A549 (cell line): ENCODE data around the gene DHRS3.

ENCODE experiments used
- EP300 ChIP-seq, 2 experiments: fragments of >200 bp; sonication (Bioruptor Twin); formaldehyde crosslinking; IDR thresholded peaks; 2 replicates in 1 of 2; 3 replicates in 1 of 2; pipeline ENCODE4 v1.6.1; 2016 to 2017
- POLR2A ChIP-seq: IDR thresholded peaks from 2 replicates; pipeline ENCODE4 v1.6.1; 2012; ENCODE audit warnings: mild to moderate bottlenecking, low read length
- RCOR1 ChIP-seq: fragments of 150-350 bp; IDR thresholded peaks from 2 replicates; pipeline ENCODE4 v1.6.1; 2014; ENCODE audit warnings: antibody characterized with exemption, low read length, low read depth
- ZFP36 ChIP-seq: fragments of 450-650 bp; IDR thresholded peaks from 2 replicates; pipeline ENCODE4 v1.6.1; 2014; ENCODE audit warnings: borderline replicate concordance; ENCODE audit not compliant: partially characterized antibody
- TF ChIP-seq, protein P1 (sequence below): fragments of >200 bp; sonication (Bioruptor Twin); formaldehyde crosslinking; IDR thresholded peaks from 3 replicates; pipeline ENCODE4 v1.5.1; 2016

DNA sequence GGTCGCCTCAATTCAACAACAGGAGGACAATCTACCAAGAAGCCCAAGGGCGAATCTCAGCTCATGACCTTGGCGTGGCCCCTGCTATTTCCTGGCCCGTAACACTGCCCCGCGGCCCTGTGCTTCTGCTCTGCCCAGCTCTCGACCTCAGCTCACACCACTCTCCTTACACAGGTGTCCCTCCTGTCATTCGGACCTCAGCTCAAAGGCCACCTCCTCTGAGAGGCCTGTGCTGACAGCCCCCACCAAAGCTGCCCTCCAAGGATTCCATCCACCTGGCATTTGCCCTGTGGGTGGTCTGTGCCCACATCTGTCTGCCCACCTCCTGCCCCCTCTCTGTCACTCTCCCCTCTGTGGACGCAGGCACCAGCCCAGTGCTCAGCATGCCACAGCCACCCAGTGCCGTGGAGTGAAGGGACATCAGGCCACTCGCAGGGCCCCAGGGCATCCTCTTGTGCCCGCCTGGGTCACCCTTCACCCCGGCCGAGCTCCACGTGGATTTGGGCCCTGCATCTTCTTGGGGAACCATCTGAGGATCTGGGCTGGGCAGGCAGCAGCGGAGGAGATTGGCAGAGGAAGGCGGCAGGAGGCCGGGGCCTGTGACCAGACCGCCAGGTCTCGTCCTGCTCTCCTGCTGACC is 70.3 kb downstream of the DHRS3 start:
- TF ChIP-seq, protein P1, sequence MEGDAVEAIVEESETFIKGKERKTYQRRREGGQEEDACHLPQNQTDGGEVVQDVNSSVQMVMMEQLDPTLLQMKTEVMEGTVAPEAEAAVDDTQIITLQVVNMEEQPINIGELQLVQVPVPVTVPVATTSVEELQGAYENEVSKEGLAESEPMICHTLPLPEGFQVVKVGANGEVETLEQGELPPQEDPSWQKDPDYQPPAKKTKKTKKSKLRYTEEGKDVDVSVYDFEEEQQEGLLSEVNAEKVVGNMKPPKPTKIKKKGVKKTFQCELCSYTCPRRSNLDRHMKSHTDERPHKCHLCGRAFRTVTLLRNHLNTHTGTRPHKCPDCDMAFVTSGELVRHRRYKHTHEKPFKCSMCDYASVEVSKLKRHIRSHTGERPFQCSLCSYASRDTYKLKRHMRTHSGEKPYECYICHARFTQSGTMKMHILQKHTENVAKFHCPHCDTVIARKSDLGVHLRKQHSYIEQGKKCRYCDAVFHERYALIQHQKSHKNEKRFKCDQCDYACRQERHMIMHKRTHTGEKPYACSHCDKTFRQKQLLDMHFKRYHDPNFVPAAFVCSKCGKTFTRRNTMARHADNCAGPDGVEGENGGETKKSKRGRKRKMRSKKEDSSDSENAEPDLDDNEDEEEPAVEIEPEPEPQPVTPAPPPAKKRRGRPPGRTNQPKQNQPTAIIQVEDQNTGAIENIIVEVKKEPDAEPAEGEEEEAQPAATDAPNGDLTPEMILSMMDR, result no peak
- TF ChIP-seq RCOR1, result no peak
- TF ChIP-seq POLR2A, result no peak
- no peak for TF ChIP-seq EP300 (IDR thresholded peaks at IDR 0.05)
- TF ChIP-seq ZFP36, result no peak
